ENCODE results near the gene TAS2R31.
"Not testable (repeated sequence)": the region's sequence is repeated elsewhere in the genome, so short reads cannot be mapped to it uniquely, and the experiment has no call there.

TAS2R31 gene

DNA sequence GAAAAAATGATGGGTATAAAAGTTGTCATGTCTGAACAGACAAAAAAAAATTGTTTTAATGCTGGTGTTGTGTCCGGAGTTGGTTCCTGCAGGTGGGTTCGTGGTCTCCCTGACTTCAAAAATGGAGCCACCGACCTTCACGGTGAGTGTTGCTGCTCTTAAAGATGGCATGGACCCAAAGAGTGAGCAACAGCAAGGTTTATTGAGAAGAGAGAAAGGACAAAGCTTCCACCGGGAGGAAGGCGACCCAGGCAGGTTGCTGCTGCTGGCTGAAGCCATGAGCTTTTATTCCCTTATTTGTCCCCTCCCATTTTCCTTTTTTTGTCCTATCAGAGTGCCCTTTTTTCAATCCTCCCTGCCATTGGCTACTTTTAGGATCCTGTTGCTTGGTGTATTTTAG lies at the start of gene TAS2R31:
Gene TAS2R31 (minus strand): TSS at position 101 of the 400 bp plus-strand sequence. CDS start 72 bp downstream, at position 29.
- DNase-seq, result no peak

DNA sequence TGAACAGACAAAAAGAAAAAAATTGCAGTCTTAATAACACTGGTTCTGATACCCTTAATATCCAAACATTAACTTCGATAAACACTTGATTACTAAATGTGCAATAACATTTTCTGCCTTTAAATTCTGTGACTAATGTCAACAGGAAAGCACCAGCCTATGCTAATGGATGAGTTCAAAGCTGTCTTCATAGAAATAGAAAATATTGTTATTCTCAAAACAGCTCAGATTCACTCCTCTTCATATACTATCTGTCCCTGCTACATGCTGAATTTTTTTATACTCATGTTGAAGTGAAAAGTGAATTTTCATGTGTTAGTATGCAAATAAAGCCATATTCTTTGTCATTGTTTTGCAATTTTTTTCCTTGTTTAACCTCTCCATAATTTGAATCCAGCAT lies 47.0 kb upstream of the TAS2R31 start:
- DNase-seq, result no peak

- DNase-seq, result no peak
These were observed 44.4 kb upstream of the TAS2R31 start for GRCh38 chr12:11075642-11076041.

GRCh38 chr12:11071414-11071813 lies 40.2 kb upstream of the TAS2R31 start:
- no peak for DNase-seq

DNA sequence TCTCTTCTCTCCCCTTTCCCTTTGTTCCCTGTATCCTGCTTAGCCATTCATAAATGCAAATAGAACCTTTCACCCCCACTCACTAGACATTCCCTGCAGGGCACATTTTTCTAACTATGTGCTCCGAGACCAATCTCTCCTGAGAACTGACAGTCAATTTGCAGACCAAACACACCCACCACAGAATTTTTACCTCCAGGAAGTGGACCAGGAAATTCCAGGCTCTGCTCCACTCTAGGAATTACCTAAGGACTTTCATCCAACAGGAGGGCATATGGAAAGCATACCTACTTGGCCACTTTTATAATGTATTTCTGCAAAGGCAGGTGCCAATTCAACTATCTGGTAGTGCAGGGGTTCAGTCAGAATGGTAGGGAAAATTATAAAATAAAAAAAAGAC lies 39.8 kb upstream of the TAS2R31 start:
- no peak for DNase-seq

GRCh38 chr12:11069854-11070365 lies 38.7 kb upstream of the TAS2R31 start:
- no peak for DNase-seq

- DNase-seq, result no peak
These were observed 36.3 kb upstream of the TAS2R31 start for GRCh38 chr12:11067514-11067913.

- DNase-seq, result not testable (repeated sequence)
These were observed 31.0 kb upstream of the TAS2R31 start, which contains the start of gene TAS2R46 for GRCh38 chr12:11062194-11062593. TSS of gene TAS2R46 (minus strand) at chr12:11062294. CDS start at chr12:11062294, 0 bp downstream.

DNA sequence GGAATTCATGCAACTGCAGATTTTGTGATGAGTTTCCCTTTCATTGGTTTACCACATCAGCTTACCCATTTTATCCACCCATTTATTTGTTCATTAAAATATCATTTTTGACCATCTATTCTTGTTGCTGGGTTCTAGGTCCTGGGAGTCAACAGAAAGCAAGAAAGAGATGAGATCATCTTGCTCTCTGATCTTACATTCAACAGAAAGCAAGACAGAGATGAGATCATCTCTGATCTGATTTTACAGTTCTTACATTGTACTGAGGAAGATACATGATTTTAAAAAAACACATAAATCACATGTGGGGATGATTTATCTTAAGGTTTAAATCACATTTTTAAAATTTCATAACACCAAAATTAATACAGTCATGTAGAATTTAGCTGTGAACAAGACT lies 28.6 kb upstream of the TAS2R31 start:
- no peak for DNase-seq

- no peak for DNase-seq
These were observed 27.8 kb upstream of the TAS2R31 start for GRCh38 chr12:11059041-11059440.

GRCh38 chr12:11055306-11055705 lies 24.1 kb upstream of the TAS2R31 start:
- no peak for DNase-seq

GRCh38 chr12:11049806-11050531 lies 18.8 kb upstream of the TAS2R31 start:
- not testable (repeated sequence) for DNase-seq

DNA sequence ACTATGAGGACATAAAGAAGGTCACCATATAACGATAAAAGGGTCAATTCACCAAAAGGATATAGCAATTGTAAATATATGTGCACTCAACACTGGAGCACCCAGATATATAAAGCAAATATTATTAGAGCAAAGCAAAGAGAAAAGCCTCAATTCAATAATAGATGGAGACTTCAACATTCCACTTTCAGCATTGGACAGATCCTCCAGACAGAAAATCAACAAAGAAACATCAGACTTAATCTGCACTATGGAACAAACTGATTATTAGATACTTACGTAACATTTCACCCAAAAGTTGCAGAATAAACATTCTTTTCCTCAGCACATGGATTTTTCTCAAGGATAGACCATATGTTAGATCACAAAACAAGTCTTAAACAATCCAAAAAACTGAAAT lies 10.2 kb upstream of the TAS2R31 start:
- not testable (repeated sequence) for DNase-seq

GRCh38 chr12:11040162-11040561 lies 9.0 kb upstream of the TAS2R31 start:
- DNase-seq, result no peak

DNA sequence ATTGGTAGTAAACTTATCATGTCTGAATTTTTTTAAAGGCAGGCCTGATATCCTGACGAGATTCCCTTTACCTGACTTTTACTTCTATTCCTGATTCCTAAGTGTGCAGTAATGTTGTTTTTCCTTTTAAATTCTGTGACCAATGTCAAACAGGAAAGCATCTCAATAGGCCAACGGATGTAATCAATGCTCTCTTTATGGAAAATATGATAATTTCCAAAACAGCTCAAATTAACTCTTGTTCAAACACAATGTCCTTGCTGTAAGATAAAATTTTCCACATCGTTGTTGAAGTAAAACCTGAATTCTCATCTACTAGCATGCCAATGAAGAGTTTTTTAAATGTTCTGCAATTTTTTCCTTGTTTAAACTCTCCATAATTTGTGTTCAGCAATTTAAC lies 8.0 kb upstream of the TAS2R31 start:
- no peak for DNase-seq

DNA sequence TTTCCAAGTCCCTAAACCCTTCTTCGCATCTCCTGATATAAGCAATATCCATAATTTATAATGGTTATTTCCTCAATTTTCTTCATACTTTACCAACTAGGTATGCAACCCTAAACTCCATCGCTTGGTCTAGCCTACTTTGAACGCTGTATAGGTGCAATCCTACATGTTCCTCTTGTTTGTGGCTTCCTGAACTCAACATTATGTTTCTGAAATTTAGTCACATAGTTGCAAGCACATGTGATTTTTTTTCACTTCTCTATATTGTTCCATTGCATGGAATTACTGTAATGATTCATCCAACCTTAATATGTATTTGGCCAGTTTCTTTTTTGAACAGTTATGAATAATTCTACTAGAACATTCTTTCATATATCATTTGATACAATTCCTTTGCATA lies 2.8 kb upstream of the TAS2R31 start:
- not testable (repeated sequence) for DNase-seq

GRCh38 chr12:11026118-11026517 lies 5.1 kb downstream of the TAS2R31 start:
- DNase-seq, result no peak

- DNase-seq, result no peak
These were observed 7.8 kb downstream of the TAS2R31 start for GRCh38 chr12:11023387-11023786.

DNA sequence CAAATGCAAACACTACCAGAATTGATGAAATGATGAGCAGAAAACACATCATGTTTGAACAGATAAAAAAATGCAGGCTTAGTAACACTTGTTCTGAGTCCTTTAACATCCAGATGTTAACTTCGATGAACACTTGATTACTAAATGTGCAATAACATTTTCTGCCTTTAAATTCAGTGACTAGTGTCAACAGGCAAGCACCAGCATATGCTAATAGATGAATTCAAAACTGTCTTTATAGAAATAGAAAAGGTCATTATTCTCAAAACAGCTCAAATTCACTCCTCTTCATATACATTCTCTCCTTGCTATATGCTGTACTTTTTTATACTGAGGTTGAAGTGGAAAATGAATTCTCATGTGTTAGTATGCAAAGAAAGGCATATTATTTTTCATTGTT lies 8.7 kb downstream of the TAS2R31 start, which contains the start of gene TAS2R19:
Gene TAS2R19 (minus strand): TSS at position 101 of the 400 bp plus-strand sequence. CDS start 49 bp downstream, at position 52.
- DNase-seq, result no peak

DNA sequence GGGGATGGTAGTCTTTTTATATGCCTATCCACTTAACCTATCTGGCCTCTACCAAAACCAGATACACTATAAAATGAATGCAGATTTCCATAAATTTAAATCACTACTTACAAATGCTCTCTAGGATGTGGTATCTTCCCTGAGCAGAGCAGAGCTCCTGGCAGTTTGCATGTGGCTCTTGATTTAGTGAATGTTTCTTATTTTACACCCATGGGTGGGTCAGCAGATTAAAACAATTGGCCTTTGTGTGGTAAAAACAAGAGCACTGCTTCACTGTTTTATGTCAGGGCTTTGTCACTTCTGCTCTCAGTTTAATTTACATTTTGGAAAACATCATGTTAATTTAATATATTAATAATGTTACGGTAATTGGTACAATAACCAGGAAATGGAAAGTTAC lies 14.3 kb downstream of the TAS2R31 start:
- no peak for DNase-seq

- DNase-seq, result no peak
These were observed 15.3 kb downstream of the TAS2R31 start for GRCh38 chr12:11015775-11016430.

- no peak for DNase-seq
These were observed 17.0 kb downstream of the TAS2R31 start for GRCh38 chr12:11014234-11014633.

GRCh38 chr12:11007608-11008007 lies 23.6 kb downstream of the TAS2R31 start:
- no peak for DNase-seq

DNA sequence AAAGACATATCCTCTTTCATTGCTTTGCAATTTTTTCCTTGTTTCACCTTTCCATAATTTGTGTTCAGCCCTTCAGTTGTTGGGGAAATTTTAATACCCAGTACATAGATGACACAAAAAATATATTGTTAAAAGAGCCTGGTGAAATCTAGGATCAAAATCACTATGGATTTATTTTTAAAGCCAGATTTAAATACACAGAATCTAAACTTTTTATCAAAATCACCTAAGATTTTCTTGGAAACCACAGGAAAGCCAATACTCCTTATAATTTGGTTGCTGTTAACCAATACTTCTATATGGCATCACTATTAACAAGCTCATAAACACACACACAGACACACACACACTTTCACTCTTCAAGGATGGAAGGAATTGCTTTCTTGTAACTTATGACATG lies 33.0 kb downstream of the TAS2R31 start, which contains the start of gene TAS2R20:
Gene TAS2R20 (minus strand): TSS at position 101 of the 400 bp plus-strand sequence. CDS start 429 bp downstream, outside the sequence.
- DNase-seq, result no peak
